Amniotic stem cell (primary cell): ENCODE measurements around the gene REV1.
A peak's percentile ranks its signal among the peaks of the same experiment; 100 is the strongest.
"Not testable (repeated sequence)": the region's sequence is repeated elsewhere in the genome, so short reads cannot be mapped to it uniquely, and the experiment has no call there.

Experiments used
- DNase-seq: peaks from one replicate; lab custom pipeline; 2025; lab: John Stamatoyannopoulos, UW

Gene REV1

GRCh38 chr2:99403084-99403483 lies 86.7 kb downstream of the REV1 start:
- DNase-seq, result no peak

GRCh38 chr2:99401841-99402240 lies 88.0 kb downstream of the REV1 start:
- no peak for DNase-seq

GRCh38 chr2:99399795-99400194 lies 90.0 kb downstream of the REV1 start:
- DNase-seq, result no peak

- no peak for DNase-seq
These were observed 90.8 kb downstream of the REV1 start for GRCh38 chr2:99399063-99399462.

GRCh38 chr2:99398303-99398702 lies 91.5 kb downstream of the REV1 start:
- DNase-seq, result no peak

- no peak for DNase-seq
These were observed 92.4 kb downstream of the REV1 start for GRCh38 chr2:99397266-99397920.

- no peak for DNase-seq
These were observed 94.2 kb downstream of the REV1 start for GRCh38 chr2:99395589-99396130.

- DNase-seq, result no peak
These were observed 99.9 kb downstream of the REV1 start for GRCh38 chr2:99389946-99390345.

- peak; percentile 2 for DNase-seq
These were observed 100.4 kb downstream of the REV1 start for GRCh38 chr2:99389371-99389770.

GRCh38 chr2:99388892-99389291 lies 100.9 kb downstream of the REV1 start:
- no peak for DNase-seq

- DNase-seq, result no peak
These were observed 103.8 kb downstream of the REV1 start for GRCh38 chr2:99386011-99386410.

GRCh38 chr2:99382143-99382542 lies 107.7 kb downstream of the REV1 start:
- DNase-seq, result no peak

GRCh38 chr2:99380376-99381010 lies 109.3 kb downstream of the REV1 start:
- DNase-seq, result no peak

- no peak for DNase-seq
These were observed 111.9 kb downstream of the REV1 start for GRCh38 chr2:99377879-99378278.

- no peak for DNase-seq
These were observed 113.5 kb downstream of the REV1 start for GRCh38 chr2:99376254-99376864.

GRCh38 chr2:99374747-99375146 lies 115.1 kb downstream of the REV1 start:
- DNase-seq, result no peak

GRCh38 chr2:99373144-99373543 lies 116.7 kb downstream of the REV1 start:
- DNase-seq, result no peak

GRCh38 chr2:99368854-99369253 lies 121.0 kb downstream of the REV1 start:
- not testable (repeated sequence) for DNase-seq

- DNase-seq, result no peak
These were observed 124.2 kb downstream of the REV1 start for GRCh38 chr2:99365661-99366060.

- DNase-seq, result no peak
These were observed 133.0 kb downstream of the REV1 start for GRCh38 chr2:99356853-99357252.

- DNase-seq, result not testable (repeated sequence)
These were observed 135.0 kb downstream of the REV1 start for GRCh38 chr2:99354825-99355224.

- DNase-seq, result no peak
These were observed 135.7 kb downstream of the REV1 start for GRCh38 chr2:99354070-99354469.
